Measurements from ENCODE around the gene MOB3C.
A peak's percentile ranks its signal among the peaks of the same experiment; 100 is the strongest.

MOB3C gene

GRCh38 chr1:46647611-46648010 lies 31.0 kb upstream of the MOB3C start:
- ATAC-seq = no peak
- Mint-ChIP-seq H3K27me3 (no peaks in the 10 kb centered on the region), H3K9me3 (peaks cover 4% of the 10 kb centered on the region), H3K4me3 (no peak overlapping the region), H3K27ac (no peak overlapping the region), H3K4me1 (no peaks in the 10 kb centered on the region), H3K36me3 (peaks cover 46% of the 10 kb centered on the region)

- Mint-ChIP-seq H3K27me3 (no peaks in the 10 kb centered on the region), H3K4me3 (no peak overlapping the region), H3K4me1 (no peaks in the 10 kb centered on the region), H3K36me3 (peaks cover 45% of the 10 kb centered on the region), H3K27ac (no peak overlapping the region), H3K9me3 (peaks cover 4% of the 10 kb centered on the region)
- no peak for ATAC-seq
These were observed 30.2 kb upstream of the MOB3C start for GRCh38 chr1:46646844-46647243.

DNA sequence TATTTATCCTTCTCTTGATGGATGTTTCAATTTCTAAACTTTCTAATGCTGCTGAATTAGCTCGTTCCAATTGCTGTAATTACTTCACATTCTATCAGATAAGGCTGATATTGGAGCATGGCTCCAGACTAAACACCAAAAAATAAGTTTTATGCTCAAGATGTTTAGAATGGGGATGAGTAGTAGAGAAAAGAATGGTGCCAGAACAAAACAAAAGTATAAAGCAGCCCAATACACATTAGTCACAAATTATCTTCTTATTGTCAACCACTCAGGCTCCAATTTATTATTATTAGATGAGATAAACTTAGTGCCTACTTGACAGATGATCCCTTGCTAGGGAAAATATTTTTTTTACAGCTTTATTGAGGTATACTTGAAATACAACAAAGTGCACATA lies 29.7 kb upstream of the MOB3C start:
- Mint-ChIP-seq H3K4me3 (no peak overlapping the region), H3K27ac (no peak overlapping the region), H3K27me3 (no peaks in the 10 kb centered on the region), H3K36me3 (peaks cover 46% of the 10 kb centered on the region), H3K9me3 (peaks cover 4% of the 10 kb centered on the region), H3K4me1 (no peaks in the 10 kb centered on the region)
- ATAC-seq = no peak

DNA sequence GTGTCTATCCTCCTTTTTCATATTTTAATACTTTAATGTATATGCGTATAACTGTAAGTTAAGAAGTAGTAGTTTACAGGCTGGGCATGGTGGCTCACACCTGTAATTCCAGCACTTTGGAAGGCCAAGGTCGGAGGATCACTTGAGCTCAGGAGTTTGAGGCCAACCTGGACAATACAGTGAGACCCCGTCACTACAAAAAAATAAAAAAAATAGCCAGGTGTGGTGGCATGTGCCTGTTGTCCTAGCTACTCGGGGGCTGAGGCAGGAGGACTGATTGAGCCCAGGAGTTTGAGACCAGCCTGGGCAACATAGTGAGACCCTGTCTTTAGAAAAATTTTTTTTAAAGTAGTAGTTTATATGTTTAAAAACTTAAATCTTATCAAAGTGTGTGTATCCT lies 29.2 kb upstream of the MOB3C start:
- Mint-ChIP-seq H3K27ac (no peak overlapping the region), H3K36me3 (peaks cover 49% of the 10 kb centered on the region), H3K9me3 (peaks cover 4% of the 10 kb centered on the region), H3K4me3 (no peak overlapping the region), H3K4me1 (no peaks in the 10 kb centered on the region), H3K27me3 (no peaks in the 10 kb centered on the region)
- no peak for ATAC-seq

GRCh38 chr1:46643368-46643775 lies 26.8 kb upstream of the MOB3C start:
- Mint-ChIP-seq H3K9me3 (no peaks in the 10 kb centered on the region), H3K36me3 (peaks cover 39% of the 10 kb centered on the region), H3K4me3 (no peak overlapping the region), H3K27ac (no peak overlapping the region), H3K4me1 (no peaks in the 10 kb centered on the region), H3K27me3 (no peaks in the 10 kb centered on the region)
- no peak for ATAC-seq

DNA sequence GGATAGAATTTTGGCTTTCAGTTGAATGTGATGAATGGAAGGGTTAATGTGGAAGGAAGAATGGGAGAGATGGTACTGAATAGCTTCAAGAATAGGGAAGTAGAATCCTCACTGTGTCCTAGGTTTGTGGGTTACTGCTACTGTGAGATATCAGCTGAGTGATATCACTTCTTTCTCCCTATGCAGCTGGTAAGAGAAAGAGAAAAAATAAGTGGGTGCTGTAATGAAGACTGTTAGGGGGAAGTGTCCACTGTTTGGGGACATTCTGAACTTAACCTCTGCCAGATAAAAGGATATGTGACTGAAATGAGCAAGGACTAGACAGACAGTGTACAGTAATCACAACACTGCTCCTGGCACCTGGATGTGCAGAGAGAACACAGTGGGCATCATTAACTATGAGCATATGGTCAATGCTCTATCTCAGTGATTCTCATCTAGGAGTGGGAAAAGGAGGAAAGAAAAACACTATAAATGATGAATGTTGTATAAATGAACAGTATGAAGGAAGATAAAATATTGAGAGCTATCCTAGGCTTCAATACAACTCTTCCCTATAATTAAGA lies 25.6 kb upstream of the MOB3C start:
- H3K4me1 Mint-ChIP-seq = no peaks in the 10 kb centered on the region
- no peak for ATAC-seq
- no peaks in the 10 kb centered on the region for H3K9me3 Mint-ChIP-seq
- peaks cover 35% of the 10 kb centered on the region for H3K36me3 Mint-ChIP-seq
- no peak overlapping the region for H3K4me3 Mint-ChIP-seq
- peak overlapping the region; percentile 4 for H3K27ac Mint-ChIP-seq
- H3K27me3 Mint-ChIP-seq = no peaks in the 10 kb centered on the region

DNA sequence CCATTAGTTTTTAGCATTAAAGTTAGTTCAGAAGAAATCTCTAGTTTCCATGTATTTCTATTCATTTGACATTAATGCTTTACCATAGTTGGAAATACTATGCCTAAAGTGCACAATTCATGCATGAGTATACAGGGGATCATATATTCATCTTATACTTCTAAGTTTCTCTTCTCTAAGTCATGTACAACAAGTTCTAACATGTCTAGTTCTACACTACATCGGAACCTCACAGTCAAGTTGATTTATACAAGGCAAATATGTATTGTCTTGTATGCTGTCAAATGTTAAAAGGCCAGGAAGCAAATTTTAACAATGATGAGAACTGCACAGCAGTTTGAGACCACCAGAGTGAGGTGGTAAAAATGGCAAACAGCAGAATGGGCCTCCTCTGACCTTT lies 22.9 kb upstream of the MOB3C start:
- no peak for ATAC-seq
- Mint-ChIP-seq H3K4me3 (no peak overlapping the region), H3K9me3 (no peaks in the 10 kb centered on the region), H3K36me3 (peaks cover 51% of the 10 kb centered on the region), H3K27me3 (no peaks in the 10 kb centered on the region), H3K4me1 (no peaks in the 10 kb centered on the region), H3K27ac (no peak overlapping the region)

GRCh38 chr1:46638921-46639320 lies 22.3 kb upstream of the MOB3C start:
- no peak overlapping the region for H3K27ac Mint-ChIP-seq
- H3K4me1 Mint-ChIP-seq = no peaks in the 10 kb centered on the region
- peaks cover 58% of the 10 kb centered on the region for H3K36me3 Mint-ChIP-seq
- H3K9me3 Mint-ChIP-seq = no peaks in the 10 kb centered on the region
- no peak for ATAC-seq
- H3K27me3 Mint-ChIP-seq = no peaks in the 10 kb centered on the region
- no peak overlapping the region for H3K4me3 Mint-ChIP-seq

DNA sequence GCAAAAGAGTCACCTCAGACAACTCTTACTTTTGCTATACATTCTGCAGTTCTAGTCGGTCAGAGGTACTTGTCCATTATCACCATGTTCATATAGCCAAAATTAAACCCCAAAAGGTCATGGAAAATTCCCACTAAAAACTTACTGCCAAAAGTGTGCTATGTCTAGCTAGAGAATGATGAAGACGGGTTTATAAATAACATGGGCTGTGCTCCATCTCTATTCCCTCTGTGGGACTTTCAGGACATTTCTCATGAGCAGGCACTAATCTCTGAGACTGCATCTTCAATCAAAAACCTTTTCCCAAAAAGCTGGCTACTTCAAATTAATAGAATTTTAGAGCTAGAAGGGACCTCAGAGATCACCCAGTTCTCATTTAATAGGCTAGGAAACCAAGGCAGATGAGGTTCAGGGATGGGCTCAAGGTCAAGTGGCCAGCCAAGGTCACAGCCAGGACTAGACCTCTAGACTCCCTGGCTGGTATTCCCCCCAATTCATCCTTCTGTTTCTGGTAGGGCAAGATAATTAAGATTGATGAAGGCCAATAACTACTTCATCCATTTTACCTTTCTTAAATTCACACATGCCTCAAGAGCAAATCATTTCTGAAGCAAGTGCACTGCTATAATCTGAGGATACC lies 21.0 kb upstream of the MOB3C start:
- no peak overlapping the region for H3K4me3 Mint-ChIP-seq
- H3K4me1 Mint-ChIP-seq = no peaks in the 10 kb centered on the region
- H3K27me3 Mint-ChIP-seq = no peaks in the 10 kb centered on the region
- peaks cover 69% of the 10 kb centered on the region for H3K36me3 Mint-ChIP-seq
- no peak for ATAC-seq
- no peak overlapping the region for H3K27ac Mint-ChIP-seq
- no peaks in the 10 kb centered on the region for H3K9me3 Mint-ChIP-seq

DNA sequence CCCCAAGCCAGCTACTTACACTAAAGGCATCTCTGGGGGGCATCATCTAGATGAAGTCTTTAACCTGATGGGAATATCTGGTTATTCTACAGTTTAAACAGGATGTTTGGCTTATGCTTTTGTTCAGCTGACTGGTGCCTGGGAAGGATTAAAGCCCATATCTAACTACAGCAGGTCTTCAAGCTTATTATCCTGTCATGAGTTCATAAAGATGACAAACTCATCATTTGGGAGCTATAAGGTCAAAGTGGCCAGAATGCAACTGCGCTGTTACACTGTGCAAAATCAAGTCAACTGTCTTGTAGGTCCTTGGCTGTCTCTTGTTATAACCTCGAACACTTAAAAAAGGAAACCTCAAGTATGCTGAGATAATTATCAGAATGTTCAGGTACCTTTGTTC lies 18.6 kb upstream of the MOB3C start:
- Mint-ChIP-seq H3K36me3 (peaks cover 55% of the 10 kb centered on the region), H3K27ac (no peak overlapping the region), H3K27me3 (no peaks in the 10 kb centered on the region), H3K4me1 (no peaks in the 10 kb centered on the region), H3K4me3 (no peak overlapping the region), H3K9me3 (no peaks in the 10 kb centered on the region)
- ATAC-seq = no peak

DNA sequence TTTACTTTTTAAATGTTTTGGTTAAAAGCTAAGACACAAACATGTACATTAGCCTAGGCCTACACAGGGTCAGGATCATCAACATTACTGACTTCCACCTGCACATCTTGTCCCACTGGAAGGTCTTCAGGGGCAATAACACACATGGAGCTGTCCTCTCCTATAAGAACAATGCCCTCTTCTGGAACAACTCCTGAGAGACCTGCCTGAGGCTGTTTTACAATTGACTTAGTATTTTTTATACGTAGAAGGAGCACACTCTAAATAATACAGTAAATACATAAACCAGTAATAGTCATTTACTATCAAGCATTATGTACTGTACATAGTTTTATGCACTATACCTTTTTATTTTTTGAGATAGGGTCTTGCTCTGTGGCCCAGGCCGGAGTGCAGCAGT lies 14.1 kb upstream of the MOB3C start:
- H3K36me3 Mint-ChIP-seq = peaks cover 36% of the 10 kb centered on the region
- H3K27ac Mint-ChIP-seq = no peak overlapping the region
- no peak for ATAC-seq
- no peaks in the 10 kb centered on the region for H3K4me1 Mint-ChIP-seq
- H3K4me3 Mint-ChIP-seq = no peak overlapping the region
- H3K9me3 Mint-ChIP-seq = no peaks in the 10 kb centered on the region
- H3K27me3 Mint-ChIP-seq = no peaks in the 10 kb centered on the region

DNA sequence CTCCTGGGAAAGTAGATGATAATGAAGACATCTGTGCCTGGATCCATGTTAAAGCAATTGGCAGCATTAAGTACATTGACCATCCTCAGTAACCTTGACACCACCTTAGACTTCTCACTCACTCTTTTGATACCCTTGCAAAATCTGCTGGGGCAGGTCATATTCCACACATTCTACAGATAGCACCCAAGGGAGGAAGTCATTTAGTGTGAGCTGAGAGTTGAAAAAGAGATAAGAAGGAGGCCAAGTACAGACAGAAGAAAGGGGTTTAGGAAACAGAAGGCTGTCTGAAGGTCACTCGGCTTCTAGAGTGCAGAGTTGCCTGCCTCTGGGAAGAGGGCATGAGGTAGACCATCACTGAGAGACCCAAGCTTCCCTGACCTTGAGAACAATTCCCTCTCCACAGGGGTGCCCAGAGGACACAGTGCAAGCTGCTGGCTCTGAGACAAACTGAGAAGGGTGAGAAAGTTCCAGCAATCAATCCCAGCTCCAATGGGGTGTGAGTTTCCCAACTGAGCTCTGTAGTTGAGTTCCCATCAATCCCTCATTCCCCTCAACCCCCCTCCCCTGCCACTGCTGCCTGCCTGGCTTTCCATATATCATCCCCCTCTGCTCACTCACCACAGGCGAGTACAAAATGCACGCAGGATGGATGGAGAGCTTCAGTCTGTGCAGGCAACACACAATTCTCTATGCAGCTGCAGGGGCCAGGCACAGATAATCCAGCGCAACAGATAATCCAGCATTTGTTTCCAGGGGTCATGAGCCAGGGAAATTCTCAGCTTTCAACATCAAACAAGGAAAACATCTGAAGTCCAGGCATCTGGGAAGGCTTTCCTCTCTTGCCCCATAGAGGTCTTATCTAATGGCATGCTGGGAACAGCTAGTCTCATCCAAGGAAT lies 7.4 kb upstream of the MOB3C start:
- Mint-ChIP-seq H3K27ac (peak overlapping the region; percentile 39), H3K27me3 (no peaks in the 10 kb centered on the region)
- ATAC-seq = no peak

DNA sequence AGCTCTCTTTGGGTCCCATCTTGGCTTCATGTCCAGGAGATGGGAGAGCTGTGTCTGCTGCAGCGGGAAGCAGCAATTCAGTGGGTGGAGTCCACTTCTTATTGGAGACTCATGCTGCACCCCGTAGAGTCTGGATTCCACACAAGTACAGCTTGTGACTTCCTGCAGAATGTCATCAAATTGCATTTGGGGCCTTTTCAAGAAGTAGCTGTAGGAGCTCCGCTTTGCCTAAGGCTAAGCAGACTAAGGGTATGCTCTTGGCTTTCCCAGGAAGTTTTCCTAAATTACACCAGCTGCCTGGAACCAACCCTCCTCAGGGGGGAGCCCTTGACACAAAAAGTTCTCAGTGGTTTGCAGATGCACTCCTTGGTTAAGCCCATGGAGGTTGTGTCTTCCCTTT lies 5.7 kb upstream of the MOB3C start:
- Mint-ChIP-seq H3K4me1 (peaks cover 41% of the 10 kb centered on the region), H3K27ac (no peak overlapping the region), H3K4me3 (no peak overlapping the region), H3K36me3 (no peaks in the 10 kb centered on the region), H3K27me3 (no peaks in the 10 kb centered on the region), H3K9me3 (no peaks in the 10 kb centered on the region)
- ATAC-seq = no peak

More for the DNA sequence above, 7.4 kb upstream of the MOB3C start:
- Mint-ChIP-seq H3K9me3 (no peaks in the 10 kb centered on the region), H3K36me3 (no peaks in the 10 kb centered on the region), H3K4me1 (peaks cover 25% of the 10 kb centered on the region), H3K4me3 (no peak overlapping the region)

GRCh38 chr1:46621930-46622329 lies 5.3 kb upstream of the MOB3C start:
- no peaks in the 10 kb centered on the region for H3K36me3 Mint-ChIP-seq
- H3K4me1 Mint-ChIP-seq = peaks cover 46% of the 10 kb centered on the region

DNA sequence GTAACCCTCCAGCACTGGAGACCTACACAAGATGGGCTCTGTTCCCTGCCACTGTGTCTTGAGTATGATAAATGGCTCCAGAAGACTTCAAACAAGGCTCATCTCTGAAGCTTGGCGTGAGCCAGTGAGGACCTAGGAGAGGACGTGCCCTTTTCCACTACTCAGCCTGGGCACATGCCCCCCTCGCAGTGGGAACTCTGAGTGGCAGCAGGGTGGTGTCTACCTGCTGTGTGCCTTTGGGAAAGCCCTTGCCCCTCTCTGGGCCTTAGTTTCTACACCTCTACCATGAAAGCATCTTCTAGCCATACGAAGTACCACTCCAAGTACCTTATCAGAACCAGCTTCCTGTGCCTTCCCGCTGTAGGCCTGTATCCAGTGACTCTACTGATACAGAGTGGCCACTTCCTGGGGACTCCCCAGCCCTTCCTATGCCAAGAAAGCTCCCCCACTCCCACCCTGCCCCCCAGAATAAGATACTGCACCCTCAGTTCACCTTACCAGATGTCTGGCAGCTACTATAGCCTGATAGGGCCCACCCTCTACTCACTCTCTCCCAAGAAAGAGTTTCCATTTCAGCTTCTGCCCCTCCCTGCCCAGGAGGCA lies 3.1 kb upstream of the MOB3C start:
- Mint-ChIP-seq H3K4me3 (no peak overlapping the region), H3K9me3 (no peaks in the 10 kb centered on the region), H3K36me3 (peaks cover 5% of the 10 kb centered on the region), H3K27ac (peak overlapping the region; percentile 86), H3K27me3 (no peaks in the 10 kb centered on the region), H3K4me1 (peaks cover 62% of the 10 kb centered on the region)
- ATAC-seq = no peak

More at GRCh38 chr1:46621930-46622329, 5.3 kb upstream of the MOB3C start:
- ATAC-seq = no peak
- Mint-ChIP-seq H3K27me3 (no peaks in the 10 kb centered on the region), H3K27ac (no peak overlapping the region), H3K9me3 (no peaks in the 10 kb centered on the region), H3K4me3 (no peak overlapping the region)
